Natural killer cell (primary cell): ENCODE results near the gene TAOK2. TPM values are rescaled to one million over a fixed set of nuclear protein-coding genes. Genes with fewer than 3 reads are reported as not detected.

Source experiments
- ATAC-seq, 3 donors: fragments of 150-1000 bp in 2 of 3; fragments of 200-7000 bp in 1 of 3; cut with Tn5 transposase; 1 replicate in 1 of 3; 2 replicates in 2 of 3; pipeline ENCODE4 v1.10.0; 2021; ENCODE audit warnings: mild to moderate bottlenecking in 2 of 3, moderate library complexity in 2 of 3
- DNase-seq, 2 donors: peaks; one replicate each; pipeline versions ENCODE4 v3.0.0 to v3.0.0-alpha.2; 2013 to 2021; ENCODE audit warnings: mixed read lengths in 1 of 2
- H3K27ac ChIP-seq: one replicate; pipeline ENCODE4 v1.5.1; 2013; ENCODE audit warnings: mild to moderate bottlenecking, low read length
- H3K27me3 ChIP-seq: one replicate; pipeline ENCODE4 v1.6.1; 2013; ENCODE audit warnings: low read length; ENCODE audit not compliant: control insufficient read depth, insufficient read depth
- H3K36me3 ChIP-seq: one replicate; pipeline ENCODE4 v1.6.1; 2013; ENCODE audit warnings: low read length; ENCODE audit not compliant: control insufficient read depth, insufficient read depth
- H3K4me1 ChIP-seq: one replicate; pipeline ENCODE4 v1.6.1; 2013; ENCODE audit warnings: low read length; ENCODE audit not compliant: control insufficient read depth, insufficient read depth
- H3K4me3 ChIP-seq: one replicate; pipeline ENCODE4 v1.5.1; 2013; ENCODE audit warnings: low read length
- H3K9me3 ChIP-seq: one replicate; pipeline ENCODE4 v1.6.1; 2013; ENCODE audit warnings: low read length; ENCODE audit not compliant: control insufficient read depth, insufficient read depth
- H3K27ac Mint-ChIP-seq, 2 donors: one replicate each; pipeline ENCODE4 v1.8.0; 2022; ENCODE audit warnings: mild to moderate bottlenecking in 2 of 2, mixed read lengths in 2 of 2, moderate library complexity in 1 of 2
- H3K27me3 Mint-ChIP-seq, 2 donors: one replicate each; pipeline ENCODE4 v1.8.0; 2022; ENCODE audit warnings: low read depth in 2 of 2, mixed read lengths in 2 of 2
- H3K36me3 Mint-ChIP-seq: one replicate; pipeline ENCODE4 v1.8.0; 2022; ENCODE audit warnings: mixed read lengths
- H3K4me1 Mint-ChIP-seq, 2 donors: one replicate each; pipeline ENCODE4 v1.8.0; 2022; ENCODE audit warnings: mixed read lengths in 2 of 2
- H3K4me3 Mint-ChIP-seq: one replicate; pipeline ENCODE4 v1.8.0; 2022; ENCODE audit warnings: mild to moderate bottlenecking, moderate library complexity, mixed read lengths
- H3K9me3 Mint-ChIP-seq, 2 donors: one replicate each; pipeline ENCODE4 v1.8.0; 2022; ENCODE audit warnings: mixed read lengths in 2 of 2
- CTCF ChIP-seq: fragments of 200-600 bp; IDR thresholded peaks from one replicate; pipeline ENCODE4 v1.8.0; 2022; ENCODE audit warnings: antibody characterized with exemption
- WGBS: methylation state at CpG from one replicate; pipeline ENCODE4 v1.1.7; 2013; ENCODE audit warnings: missing lambda C conversion rate; ENCODE audit not compliant: insufficient coverage; 5-methylcytosine and 5-hydroxymethylcytosine counted together
- intact Hi-C: fragments of 100-400 bp; cut with micrococcal nuclease; formaldehyde crosslinking; loops from one replicate; pipeline ENCODE4 v1.14.2; 2022
- total RNA-seq, 4 donors: library from RNA; stranded (reverse); fragments of 120-200 nt in 1 of 4; gene quantifications; one replicate each; pipeline versions ENCODE4 v1.2.3 to v1.2.4, GENCODE V29; 2013 to 2022

Gene TAOK2
- total RNA-seq, 3 donors from 2014 or later (not counting 1 experiment from before 2014, with no cell fraction given) = 35.3 to 42.8 (median 41.5) TPM

GRCh38 chr16:29985271-29985811 lies 11.7 kb downstream of the TAOK2 start:
- Mint-ChIP-seq H3K4me1 (peaks cover 0 to 11% of the 10 kb centered on the region in 2 donors), H3K27me3 (no peaks in the 10 kb centered on the region), H3K4me3 (no peak overlapping the region), H3K9me3 (no peaks in the 10 kb centered on the region), H3K27ac (no peak overlapping the region), H3K36me3 (peaks cover 5% of the 10 kb centered on the region)
- DNase-seq = no peak
- intact Hi-C loops = no loop called here
- no peak for ATAC-seq
- H3K4me1 ChIP-seq = no peaks in the 10 kb centered on the region
- H3K27me3 ChIP-seq = no peaks in the 10 kb centered on the region
- H3K4me3 ChIP-seq = no peak overlapping the region
- no peak overlapping the region for H3K27ac ChIP-seq
- H3K9me3 ChIP-seq = no peaks in the 10 kb centered on the region
- peaks cover 90% of the 10 kb centered on the region for H3K36me3 ChIP-seq
- no peak for TF ChIP-seq CTCF
- WGBS = 98% methylated on average over 28 of the region's 28 CpGs

GRCh38 chr16:29986231-29986630 lies 12.6 kb downstream of the TAOK2 start:
- H3K9me3 Mint-ChIP-seq = no peaks in the 10 kb centered on the region
- H3K36me3 Mint-ChIP-seq = no peaks in the 10 kb centered on the region
- no peak overlapping the region for H3K4me3 Mint-ChIP-seq
- peak overlapping the region in 1 of 2 donors; percentile 29 for H3K27ac Mint-ChIP-seq
- no peak for TF ChIP-seq CTCF
- Histone ChIP-seq H3K36me3 (peaks cover 91% of the 10 kb centered on the region), H3K4me3 (no peak overlapping the region), H3K4me1 (no peaks in the 10 kb centered on the region), H3K27ac (no peak overlapping the region), H3K9me3 (no peaks in the 10 kb centered on the region), H3K27me3 (no peaks in the 10 kb centered on the region)
- H3K27me3 Mint-ChIP-seq = no peaks in the 10 kb centered on the region
- whole genome bisulfite sequencing = 99% methylated on average over 20 of the region's 20 CpGs
- no peak for DNase-seq
- ATAC-seq = no peak
- intact Hi-C loops = no loop called here
- peaks cover 0 to 11% of the 10 kb centered on the region in 2 donors for H3K4me1 Mint-ChIP-seq

- Histone ChIP-seq H3K36me3 (peaks cover 85% of the 10 kb centered on the region), H3K4me1 (no peaks in the 10 kb centered on the region), H3K27me3 (no peaks in the 10 kb centered on the region), H3K9me3 (no peaks in the 10 kb centered on the region), H3K4me3 (no peak overlapping the region), H3K27ac (no peak overlapping the region)
- Mint-ChIP-seq H3K36me3 (no peaks in the 10 kb centered on the region), H3K9me3 (no peaks in the 10 kb centered on the region), H3K27me3 (no peaks in the 10 kb centered on the region), H3K27ac (peak overlapping the region in 1 of 2 donors; percentile 29), H3K4me1 (peaks cover 0 to 11% of the 10 kb centered on the region in 2 donors), H3K4me3 (no peak overlapping the region)
- ATAC-seq (no peak), DNase-seq (no peak)
- intact Hi-C loops = no loop called here
- no peak for TF ChIP-seq CTCF
- WGBS = 95% methylated on average over 4 of the region's 5 CpGs
Measured at GRCh38 chr16:29986931-29987330, 13.3 kb downstream of the TAOK2 start.
